ENCODE measurements around the gene CYP4F12.

Gene CYP4F12

DNA sequence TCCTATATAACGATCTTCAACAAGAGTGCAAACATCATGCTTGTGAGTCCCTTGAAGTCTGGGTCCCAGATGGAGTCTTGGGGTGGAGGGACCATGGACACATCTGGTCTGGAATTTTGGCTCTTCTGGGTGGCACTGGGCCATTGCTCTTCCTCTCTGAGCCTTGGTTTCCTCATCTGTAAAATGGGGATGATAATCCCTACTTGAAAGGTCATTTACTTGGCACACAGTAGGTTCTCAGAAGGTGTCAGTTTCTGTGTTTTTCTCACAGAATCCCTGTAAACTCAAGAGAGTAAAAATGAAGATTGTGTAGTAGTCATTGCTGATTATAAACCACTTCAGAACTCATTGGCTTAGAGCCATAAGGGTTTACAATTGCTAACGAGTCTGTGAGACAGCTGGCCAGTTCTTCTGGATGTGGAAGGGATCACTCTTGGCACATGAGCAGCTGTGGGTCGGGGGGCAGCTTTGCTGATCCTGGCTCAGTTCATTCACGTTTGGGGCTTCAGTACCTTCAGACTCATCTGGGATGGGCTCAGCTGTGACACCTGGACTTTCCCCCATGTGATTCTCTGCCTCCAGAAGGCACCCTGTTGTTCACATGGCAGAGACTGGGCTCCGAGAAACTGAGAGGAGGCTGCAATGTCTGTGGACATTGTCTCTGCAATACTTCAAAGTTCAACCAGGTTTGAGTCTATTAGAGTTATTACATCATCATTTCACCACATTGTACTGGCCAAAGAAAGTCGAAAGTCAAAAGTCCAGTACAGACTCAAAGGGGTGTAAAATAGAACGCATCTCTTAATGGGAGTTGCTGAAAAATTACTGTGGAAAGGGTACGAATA is 7.8 kb downstream of the CYP4F12 start:
- H3K4me2 ChIP-seq (ENCODE audit: insufficient read depth, low read length), result no peak overlapping the region
- no peak for TF ChIP-seq EZH2 (IDR thresholded peaks at IDR 0.05; ENCODE audit: borderline replicate concordance, low read depth, low read length, severe bottlenecking)
- TF ChIP-seq CTCF (IDR thresholded peaks at IDR 0.05; ENCODE audit: borderline replicate concordance, extremely low read depth, low read length, poor library complexity, severe bottlenecking), result no peak
- H3K79me2 ChIP-seq (ENCODE audit: insufficient read depth, low read length), result no peaks in the 10 kb centered on the region
- no peaks in the 10 kb centered on the region for H3K4me1 ChIP-seq (ENCODE audit: insufficient read depth, low read length)
- H3K27me3 ChIP-seq (ENCODE audit: insufficient read depth, low read length, poor library complexity), result no peaks in the 10 kb centered on the region
- no peak overlapping the region for H3K9ac ChIP-seq (ENCODE audit: low read depth, low read length)
- ATAC-seq (ENCODE audit: insufficient read depth, low read depth) (no peak), DNase-seq (no peak)
- no peaks in the 10 kb centered on the region for H4K20me1 ChIP-seq (ENCODE audit: insufficient read depth, low read length)
- no peaks in the 10 kb centered on the region for H3K36me3 ChIP-seq (ENCODE audit: insufficient read depth, low read length)
- no peak overlapping the region for H3K27ac ChIP-seq (ENCODE audit: low read length)
- H2AFZ ChIP-seq (ENCODE audit: low read depth, low read length), result no peak overlapping the region
- no peak overlapping the region for H3K4me3 ChIP-seq (ENCODE audit: low read depth in 1 of 2, low read length in 2 of 2)
- no peaks in the 10 kb centered on the region for H3K9me3 ChIP-seq (ENCODE audit: insufficient read depth, low read length, severe bottlenecking)

GRCh38 chr19:15683411-15683810 is 10.5 kb downstream of the CYP4F12 start:
- Histone ChIP-seq H2AFZ (ENCODE audit: low read depth, low read length) (no peak overlapping the region), H4K20me1 (ENCODE audit: insufficient read depth, low read length) (no peaks in the 10 kb centered on the region), H3K4me2 (ENCODE audit: insufficient read depth, low read length) (no peak overlapping the region), H3K4me3 (ENCODE audit: low read depth in 1 of 2, low read length in 2 of 2) (no peak overlapping the region), H3K9me3 (ENCODE audit: insufficient read depth, low read length, severe bottlenecking) (no peaks in the 10 kb centered on the region), H3K27ac (ENCODE audit: low read length) (no peak overlapping the region), H3K79me2 (ENCODE audit: insufficient read depth, low read length) (no peaks in the 10 kb centered on the region), H3K4me1 (ENCODE audit: insufficient read depth, low read length) (no peaks in the 10 kb centered on the region), H3K27me3 (ENCODE audit: insufficient read depth, low read length, poor library complexity) (no peaks in the 10 kb centered on the region), H3K36me3 (ENCODE audit: insufficient read depth, low read length) (no peaks in the 10 kb centered on the region), H3K9ac (ENCODE audit: low read depth, low read length) (no peak overlapping the region)
- ATAC-seq (ENCODE audit: insufficient read depth, low read depth) (no peak), DNase-seq (no peak)
- no peak for TF ChIP-seq CTCF (IDR thresholded peaks at IDR 0.05; ENCODE audit: borderline replicate concordance, extremely low read depth, low read length, poor library complexity, severe bottlenecking)
- TF ChIP-seq EZH2 (IDR thresholded peaks at IDR 0.05; ENCODE audit: borderline replicate concordance, low read depth, low read length, severe bottlenecking), result no peak

DNA sequence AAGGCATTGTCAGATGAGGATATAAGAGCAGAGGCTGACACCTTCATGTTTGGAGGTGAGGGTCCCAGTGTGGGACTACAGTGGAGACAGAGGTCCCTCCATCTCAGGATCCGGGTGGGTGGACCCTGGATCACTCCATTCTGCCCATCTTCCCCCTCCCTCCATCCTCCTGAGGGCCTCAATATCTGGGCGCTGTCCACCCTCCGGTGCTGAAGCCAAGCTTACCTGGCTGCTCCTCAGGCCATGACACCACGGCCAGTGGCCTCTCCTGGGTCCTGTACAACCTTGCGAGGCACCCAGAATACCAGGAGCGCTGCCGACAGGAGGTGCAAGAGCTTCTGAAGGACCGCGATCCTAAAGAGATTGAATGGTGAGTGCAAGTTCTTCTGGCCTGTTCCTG is 11.9 kb downstream of the CYP4F12 start:
- H3K79me2 ChIP-seq (ENCODE audit: insufficient read depth, low read length), result no peaks in the 10 kb centered on the region
- H3K36me3 ChIP-seq (ENCODE audit: insufficient read depth, low read length), result no peaks in the 10 kb centered on the region
- no peak overlapping the region for H2AFZ ChIP-seq (ENCODE audit: low read depth, low read length)
- ATAC-seq (ENCODE audit: insufficient read depth, low read depth) (no peak), DNase-seq (peak; percentile 53)
- no peaks in the 10 kb centered on the region for H3K4me1 ChIP-seq (ENCODE audit: insufficient read depth, low read length)
- no peak overlapping the region for H3K4me2 ChIP-seq (ENCODE audit: insufficient read depth, low read length)
- H3K9ac ChIP-seq (ENCODE audit: low read depth, low read length), result no peak overlapping the region
- no peaks in the 10 kb centered on the region for H3K9me3 ChIP-seq (ENCODE audit: insufficient read depth, low read length, severe bottlenecking)
- TF ChIP-seq EZH2 (IDR thresholded peaks at IDR 0.05; ENCODE audit: borderline replicate concordance, low read depth, low read length, severe bottlenecking), result no peak
- TF ChIP-seq CTCF (IDR thresholded peaks at IDR 0.05; ENCODE audit: borderline replicate concordance, extremely low read depth, low read length, poor library complexity, severe bottlenecking), result no peak
- no peak overlapping the region for H3K4me3 ChIP-seq (ENCODE audit: low read depth in 1 of 2, low read length in 2 of 2)
- H3K27ac ChIP-seq (ENCODE audit: low read length), result no peak overlapping the region
- no peaks in the 10 kb centered on the region for H3K27me3 ChIP-seq (ENCODE audit: insufficient read depth, low read length, poor library complexity)
- H4K20me1 ChIP-seq (ENCODE audit: insufficient read depth, low read length), result no peaks in the 10 kb centered on the region
